NCI-H2081 (cell line): ENCODE results near the gene MYLK.
A peak's percentile ranks its signal among the peaks of the same experiment; 100 is the strongest.
"Not testable (repeated sequence)": the region's sequence is repeated elsewhere in the genome, so short reads cannot be mapped to it uniquely, and the experiment has no call there.

Experiments
- DNase-seq, 2 experiments: peaks; one replicate each; lab custom pipeline; 2025; lab: John Stamatoyannopoulos, UW

MYLK gene

DNA sequence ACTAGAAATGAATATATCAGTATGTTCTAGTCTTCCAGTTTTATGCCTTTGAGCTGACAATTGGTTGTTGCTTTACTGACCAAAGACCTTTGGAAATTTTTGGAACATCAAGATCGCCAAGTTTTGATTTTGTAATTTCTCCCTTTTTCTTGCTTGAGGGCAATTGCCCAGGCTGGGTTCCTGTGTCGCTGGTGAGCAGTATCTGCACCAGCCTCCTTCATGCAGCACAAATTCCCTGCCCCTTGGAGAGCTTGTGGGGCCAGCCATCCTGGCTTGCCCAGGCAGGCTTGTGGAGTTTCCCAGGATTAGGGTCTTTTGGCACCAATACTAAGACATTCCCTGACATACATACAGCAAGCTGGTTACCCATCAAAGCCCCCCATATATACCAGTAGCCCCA, 261.4 kb downstream of the MYLK start:
- DNase-seq: no peak

DNA sequence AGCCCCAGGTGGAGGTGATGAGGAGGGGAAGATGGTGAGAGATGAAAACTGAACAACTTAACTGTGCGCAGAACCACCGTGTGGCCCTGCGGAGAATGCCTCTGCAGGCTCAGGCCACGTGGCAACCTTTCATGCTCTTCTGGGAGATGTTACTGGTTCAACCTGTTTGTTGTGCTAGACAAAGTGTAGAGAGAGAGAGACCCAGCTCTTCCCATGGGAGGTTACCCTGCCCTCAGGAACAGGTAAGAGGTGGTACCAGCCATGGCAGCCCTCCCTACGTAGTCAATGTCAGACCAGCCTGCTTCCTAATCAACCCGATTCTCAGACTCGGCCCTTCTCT, 262.3 kb downstream of the MYLK start:
- no peak for DNase-seq

- DNase-seq: no peak
Measured at GRCh38 chr3:123621186-123621849, 262.8 kb downstream of the MYLK start.

- no peak for DNase-seq
Measured at GRCh38 chr3:123620343-123620742, 263.8 kb downstream of the MYLK start.

- peak; percentile 4 to 49 for DNase-seq
Measured at GRCh38 chr3:123618768-123619484, 265.2 kb downstream of the MYLK start.

GRCh38 chr3:123618076-123618708, 265.9 kb downstream of the MYLK start:
- DNase-seq: no peak

DNA sequence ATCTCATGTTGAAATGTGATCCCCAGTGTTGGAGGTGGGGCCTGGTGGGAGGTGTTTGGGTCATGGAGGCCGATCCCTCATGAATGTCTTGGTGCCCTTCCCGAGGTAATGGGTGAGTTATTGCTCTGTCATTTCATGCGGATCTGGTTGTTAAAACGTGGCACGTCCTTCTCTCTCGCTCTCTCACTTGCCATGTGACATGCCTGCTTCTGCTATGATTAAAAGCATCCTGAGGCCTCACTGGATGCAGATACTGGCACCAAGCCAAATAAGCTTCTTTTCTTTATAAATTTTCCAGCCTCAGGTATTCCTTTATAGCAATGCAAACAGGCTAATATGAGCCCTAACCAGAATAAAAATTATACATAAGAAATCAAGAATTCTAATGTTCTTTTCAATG, 267.5 kb downstream of the MYLK start:
- DNase-seq: no peak

DNA sequence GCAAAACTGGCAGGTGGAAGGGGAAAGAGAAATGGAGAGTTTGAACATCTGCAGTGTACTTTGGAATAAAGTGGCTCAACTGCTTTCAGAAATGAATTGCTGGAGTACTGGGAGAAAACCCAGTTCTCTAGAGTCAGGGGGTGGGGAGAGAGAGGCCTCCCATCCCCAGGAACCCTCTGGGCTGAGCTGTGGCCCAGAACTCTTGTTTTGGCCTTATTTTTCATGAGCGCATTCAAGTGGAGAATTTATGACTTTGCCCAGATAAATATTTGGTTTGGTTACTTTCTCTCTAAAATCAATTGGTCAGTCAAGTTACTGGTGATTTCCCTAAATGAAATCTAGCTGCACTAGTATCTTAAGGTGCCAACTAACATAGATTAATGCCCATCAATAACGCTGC, 270.6 kb downstream of the MYLK start:
- DNase-seq: no peak

- not testable (repeated sequence) for DNase-seq
Measured at GRCh38 chr3:123611674-123612073, 272.5 kb downstream of the MYLK start.

- no peak for DNase-seq
Measured at GRCh38 chr3:123611082-123611481, 273.1 kb downstream of the MYLK start.

DNA sequence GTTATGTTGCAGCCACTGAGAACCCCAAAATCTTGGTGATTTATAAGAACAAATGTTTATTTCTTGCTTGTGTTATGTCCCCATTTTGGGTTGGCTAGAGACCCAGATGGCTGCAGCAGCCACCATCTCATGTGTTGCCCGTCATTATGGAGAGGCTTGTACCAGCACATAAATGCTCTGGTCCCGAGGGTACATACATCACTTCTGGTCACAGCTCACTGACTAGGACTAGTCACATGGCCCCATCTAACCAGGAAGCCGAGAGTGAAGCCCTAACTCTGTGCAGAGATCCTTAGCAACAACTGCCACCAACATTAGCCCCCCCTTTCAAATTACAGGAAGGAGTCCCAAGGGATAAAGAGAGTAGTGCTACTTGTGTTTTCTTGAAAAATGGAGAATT, 273.8 kb downstream of the MYLK start:
- DNase-seq: peak; percentile 14 to 26

GRCh38 chr3:123609063-123609462, 275.1 kb downstream of the MYLK start:
- no peak for DNase-seq

GRCh38 chr3:123608263-123608937, 275.7 kb downstream of the MYLK start:
- no peak for DNase-seq

GRCh38 chr3:123606527-123606926, 277.6 kb downstream of the MYLK start:
- no peak for DNase-seq

DNA sequence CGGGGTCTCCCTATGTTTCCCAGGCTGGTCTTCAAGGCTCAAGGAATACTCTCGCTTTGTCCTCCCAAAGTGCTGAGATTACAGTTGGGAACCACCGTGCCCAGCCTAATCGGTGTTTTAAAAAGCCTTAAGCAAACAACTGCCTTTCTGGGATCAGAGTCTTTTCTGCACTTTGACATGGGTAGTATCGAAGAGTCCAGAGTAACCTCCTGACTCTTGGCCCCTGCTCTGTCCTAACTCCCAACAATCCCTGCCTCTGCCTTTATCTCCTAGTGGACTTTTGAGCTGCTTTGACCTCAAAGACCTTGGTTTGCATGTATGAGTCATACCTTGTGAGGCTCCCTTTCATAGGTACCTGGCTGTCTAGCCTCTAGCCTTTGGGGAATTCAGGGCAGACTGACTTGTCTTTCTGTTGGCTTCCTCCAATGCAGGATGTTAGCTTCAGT, 278.3 kb downstream of the MYLK start:
- DNase-seq: no peak

- not testable (repeated sequence) for DNase-seq
Measured at GRCh38 chr3:123603153-123603552, 281.0 kb downstream of the MYLK start.

- DNase-seq: no peak
Measured at GRCh38 chr3:123602325-123602724, 281.8 kb downstream of the MYLK start.

DNA sequence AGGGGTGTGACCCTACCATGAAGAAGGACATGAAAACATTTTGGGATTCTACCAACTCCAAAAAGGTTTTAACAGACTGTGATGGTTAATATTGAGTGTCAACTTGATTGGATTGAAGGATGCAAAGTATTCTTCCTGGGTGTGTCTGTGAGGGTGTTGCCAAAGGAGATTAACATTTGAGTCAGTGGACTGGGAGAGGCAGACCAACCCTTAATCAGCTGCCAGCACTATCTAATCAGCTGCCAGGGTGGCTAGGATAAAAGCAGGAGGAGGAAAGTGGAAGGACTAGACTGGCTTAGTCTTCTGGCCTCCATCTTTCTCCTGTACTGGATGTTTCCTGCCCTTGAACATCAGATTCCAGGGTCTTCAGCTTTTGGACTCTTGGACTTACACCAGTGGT, 283.3 kb downstream of the MYLK start:
- DNase-seq: not testable (repeated sequence)

DNA sequence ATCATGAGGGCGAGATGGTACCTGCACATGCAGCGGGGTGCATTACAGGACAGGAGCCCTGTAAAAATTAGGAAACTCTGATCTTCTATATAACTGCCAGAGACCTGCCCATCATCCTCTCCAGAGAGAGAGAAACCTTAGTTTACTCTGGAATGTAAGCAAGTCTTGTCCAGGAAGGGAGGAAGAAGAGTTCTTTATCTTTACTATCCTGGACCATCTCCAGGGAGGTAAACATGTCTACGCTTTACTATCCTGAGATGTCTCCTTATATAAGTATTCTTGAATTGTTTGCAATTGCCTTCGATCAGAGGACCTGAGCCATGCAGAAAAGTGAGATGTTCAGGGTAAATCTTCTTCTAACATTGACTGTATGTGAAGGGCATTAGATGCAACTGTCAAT, 286.6 kb downstream of the MYLK start:
- DNase-seq: no peak

DNA sequence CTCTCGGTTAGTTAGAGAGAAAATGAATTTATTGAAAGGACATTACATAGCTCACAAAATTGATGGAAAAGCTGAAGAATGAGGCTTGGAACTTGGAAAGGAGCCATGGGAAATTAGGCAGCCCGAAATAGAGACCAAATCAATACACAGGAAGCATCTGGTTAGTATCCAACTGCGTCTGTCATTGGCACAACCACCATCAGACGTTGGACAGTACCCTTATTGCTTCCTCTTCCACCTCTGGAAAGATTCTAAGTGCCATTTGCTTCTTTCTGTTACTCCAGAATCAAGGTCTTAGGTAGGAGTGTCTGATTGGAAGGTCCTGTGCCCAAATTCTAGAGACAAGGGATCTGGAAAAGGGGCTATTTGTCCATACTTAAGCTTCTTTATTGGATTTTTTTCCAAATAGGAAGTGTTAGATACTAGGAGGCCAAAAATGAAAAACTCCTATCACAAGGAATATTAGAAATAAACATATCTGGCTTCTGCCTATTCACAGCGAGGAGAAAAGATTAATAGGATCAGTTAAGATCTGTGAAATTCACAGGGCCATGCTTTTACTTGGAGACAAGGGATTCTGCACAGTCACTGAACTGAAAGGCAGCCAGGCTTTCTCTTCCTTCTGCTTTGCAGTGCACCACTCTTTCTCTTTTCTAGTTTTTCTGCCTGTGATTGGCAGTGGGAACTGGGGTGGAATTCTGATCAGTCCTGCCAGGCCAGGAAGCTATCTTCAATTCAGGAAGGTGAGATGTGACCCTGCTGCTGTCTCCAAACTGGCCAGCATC, 288.5 kb downstream of the MYLK start:
- DNase-seq: peak in 1 of 2 experiments; percentile 27

DNA sequence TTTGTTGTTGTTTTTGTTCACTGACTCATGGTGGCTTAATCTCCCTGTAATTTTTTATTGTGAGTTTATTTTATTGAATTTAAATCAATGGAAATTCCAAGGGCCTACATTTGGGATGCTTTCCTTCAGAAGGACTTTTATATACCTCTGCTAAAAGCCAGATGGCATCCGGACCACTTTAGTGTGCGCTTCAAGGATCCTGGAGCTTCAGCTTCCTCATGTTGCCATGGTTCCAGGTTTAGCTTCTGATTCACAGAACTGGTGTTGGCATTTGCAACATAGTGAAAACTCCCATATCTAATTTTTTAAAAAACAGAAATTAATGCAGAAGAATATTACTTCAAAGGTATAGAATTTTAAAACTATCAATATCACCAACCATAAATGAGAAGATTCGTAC, 290.8 kb downstream of the MYLK start:
- no peak for DNase-seq
